CMK (cell line): ENCODE data around the gene CHTOP.

Experiments used
- DNase-seq: peaks from one replicate; pipeline ENCODE4 v3.0.0-alpha.2; 2010; ENCODE audit warnings: low read depth

The CHTOP gene

GRCh38 chr1:153612755-153613331 is 21.0 kb upstream of the CHTOP start, which contains the start of gene S100A16:
S100A16 (minus strand) TSS chr1:153613137; CDS start chr1:153608151, 4,986 bp downstream.
- DNase-seq, result no peak

GRCh38 chr1:153613406-153613805 is 20.5 kb upstream of the CHTOP start:
- no peak for DNase-seq

- no peak for DNase-seq
Observed at GRCh38 chr1:153614189-153614900, 19.5 kb upstream of the CHTOP start.

GRCh38 chr1:153614906-153615305 is 19.0 kb upstream of the CHTOP start:
- DNase-seq, result no peak

GRCh38 chr1:153615406-153615805 is 18.5 kb upstream of the CHTOP start:
- no peak for DNase-seq

- no peak for DNase-seq
Observed at GRCh38 chr1:153616144-153616916, 17.5 kb upstream of the CHTOP start, which contains the start of gene S100A14. S100A14 (minus strand) TSS chr1:153616325; CDS start chr1:153615858, 467 bp downstream.

- DNase-seq, result no peak
Observed at GRCh38 chr1:153616917-153617311, 17.0 kb upstream of the CHTOP start.

- DNase-seq, result no peak
Observed at GRCh38 chr1:153617663-153618062, 16.2 kb upstream of the CHTOP start.

GRCh38 chr1:153619171-153619570 is 14.7 kb upstream of the CHTOP start:
- no peak for DNase-seq

GRCh38 chr1:153623101-153623500 is 10.8 kb upstream of the CHTOP start:
- DNase-seq, result no peak

- no peak for DNase-seq
Observed at GRCh38 chr1:153624965-153625611, 8.8 kb upstream of the CHTOP start.

- DNase-seq, result no peak
Observed at GRCh38 chr1:153626477-153626903, 7.4 kb upstream of the CHTOP start.

- no peak for DNase-seq
Observed at GRCh38 chr1:153626904-153627714, 6.8 kb upstream of the CHTOP start, which contains the start of gene S100A13. S100A13 (minus strand) TSS chr1:153627505; CDS start chr1:153626472, 1,033 bp downstream.

GRCh38 chr1:153627715-153628626 is 5.9 kb upstream of the CHTOP start, which contains the start of gene S100A1:
S100A1 (plus strand) TSS chr1:153628434; CDS start chr1:153630522, 2,088 bp downstream.
- no peak for DNase-seq

- no peak for DNase-seq
Observed at GRCh38 chr1:153628638-153629342, 5.1 kb upstream of the CHTOP start.

- no peak for DNase-seq
Observed at GRCh38 chr1:153629343-153629665, 4.6 kb upstream of the CHTOP start.

GRCh38 chr1:153629971-153630370 is 3.9 kb upstream of the CHTOP start:
- no peak for DNase-seq

GRCh38 chr1:153630384-153630783 is 3.5 kb upstream of the CHTOP start:
- no peak for DNase-seq
